ENCODE results near the gene MARCHF9. TPM values are rescaled to one million over a fixed set of nuclear protein-coding genes. Genes with fewer than 3 reads are reported as not detected.

Gene MARCHF9
- total RNA-seq, 3 donors from 2014 or later (not counting 1 experiment from before 2014, with no cell fraction given), result 25.4 to 28.4 (median 26.0) TPM

- no peak overlapping the region for H3K4me3 ChIP-seq (ENCODE audit: low read length)
- H3K9me3 ChIP-seq (ENCODE audit: control insufficient read depth, insufficient read depth, low read length), result no peaks in the 10 kb centered on the region
- intact Hi-C loops (cut with micrococcal nuclease), result no loop called here
- H3K36me3 ChIP-seq (ENCODE audit: control insufficient read depth, insufficient read depth, low read length), result peaks cover 50% of the 10 kb centered on the region
- Mint-ChIP-seq H3K27me3 (ENCODE audit: low read depth in 2 of 2) (no peaks in the 10 kb centered on the region), H3K4me1 (peaks cover 48 to 54% of the 10 kb centered on the region in 2 donors), H3K27ac (no peak overlapping the region), H3K9me3 (no peaks in the 10 kb centered on the region), H3K36me3 (peaks cover 7% of the 10 kb centered on the region), H3K4me3 (no peak overlapping the region)
- no peaks in the 10 kb centered on the region for H3K27me3 ChIP-seq (ENCODE audit: control insufficient read depth, insufficient read depth, low read length)
- ATAC-seq (no peak), DNase-seq (no peak)
- H3K27ac ChIP-seq (ENCODE audit: low read length), result no peak overlapping the region
- peaks cover 37% of the 10 kb centered on the region for H3K4me1 ChIP-seq (ENCODE audit: control insufficient read depth, insufficient read depth, low read length)
- TF ChIP-seq CTCF (IDR thresholded peaks at IDR 0.05), result no peak
- 95% methylated on average over 95 of the region's 110 CpGs for WGBS (ENCODE audit: insufficient coverage)
Measured at GRCh38 chr12:57737467-57738460, 17.1 kb upstream of the MARCHF9 start.

- DNase-seq, result no peak
- peak within 1 kb of the TSS; percentile 85 to 93 for H3K27ac Mint-ChIP-seq
- Histone ChIP-seq H3K4me1 (ENCODE audit: control insufficient read depth, insufficient read depth, low read length) (peaks cover 37% of the 10 kb centered on the region), H3K9me3 (ENCODE audit: control insufficient read depth, insufficient read depth, low read length) (no peaks in the 10 kb centered on the region), H3K27me3 (ENCODE audit: control insufficient read depth, insufficient read depth, low read length) (no peaks in the 10 kb centered on the region), H3K4me3 (ENCODE audit: low read length) (no peak within 1 kb of the TSS), H3K36me3 (ENCODE audit: control insufficient read depth, insufficient read depth, low read length) (peaks cover 40% of the 10 kb centered on the region), H3K27ac (ENCODE audit: low read length) (peak within 1 kb of the TSS; percentile 89)
- intact Hi-C loops (cut with micrococcal nuclease), result no loop called here
- no peaks in the 10 kb centered on the region for H3K9me3 Mint-ChIP-seq
- ATAC-seq, result no peak
- H3K36me3 Mint-ChIP-seq, result peaks cover 7% of the 10 kb centered on the region
- peaks cover 48 to 54% of the 10 kb centered on the region in 2 donors for H3K4me1 Mint-ChIP-seq
- 81% methylated on average over 32 of the region's 36 CpGs for WGBS (ENCODE audit: insufficient coverage)
- H3K4me3 Mint-ChIP-seq, result peak within 1 kb of the TSS; percentile 79
- no peak for TF ChIP-seq CTCF (IDR thresholded peaks at IDR 0.05)
- no peaks in the 10 kb centered on the region for H3K27me3 Mint-ChIP-seq (ENCODE audit: low read depth in 2 of 2)
Measured at GRCh38 chr12:57738661-57739237, 16.2 kb upstream of the MARCHF9 start, which contains the start of gene AGAP2. AGAP2 (minus strand) TSS chr12:57738742; CDS start chr12:57738246, 496 bp downstream.

- H3K4me3 ChIP-seq (ENCODE audit: low read length), result no peak overlapping the region
- H3K27ac ChIP-seq (ENCODE audit: low read length), result peak overlapping the region; percentile 89
- no peak for TF ChIP-seq CTCF (IDR thresholded peaks at IDR 0.05)
- H3K4me1 ChIP-seq (ENCODE audit: control insufficient read depth, insufficient read depth, low read length), result peaks cover 43% of the 10 kb centered on the region
- H3K9me3 ChIP-seq (ENCODE audit: control insufficient read depth, insufficient read depth, low read length), result no peaks in the 10 kb centered on the region
- peaks cover 6% of the 10 kb centered on the region for H3K36me3 Mint-ChIP-seq
- no peaks in the 10 kb centered on the region for H3K27me3 ChIP-seq (ENCODE audit: control insufficient read depth, insufficient read depth, low read length)
- peaks cover 52 to 58% of the 10 kb centered on the region in 2 donors for H3K4me1 Mint-ChIP-seq
- H3K4me3 Mint-ChIP-seq, result peak overlapping the region; percentile 79
- WGBS (ENCODE audit: insufficient coverage), result 93% methylated on average over 7 of the region's 7 CpGs
- no peaks in the 10 kb centered on the region for H3K9me3 Mint-ChIP-seq
- DNase-seq (no peak), ATAC-seq (no peak)
- H3K36me3 ChIP-seq (ENCODE audit: control insufficient read depth, insufficient read depth, low read length), result peaks cover 33% of the 10 kb centered on the region
- intact Hi-C loops (cut with micrococcal nuclease), result no loop called here
- no peaks in the 10 kb centered on the region for H3K27me3 Mint-ChIP-seq (ENCODE audit: low read depth in 2 of 2)
- H3K27ac Mint-ChIP-seq, result peak overlapping the region; percentile 85 to 93
Measured at GRCh38 chr12:57739387-57739786, 15.5 kb upstream of the MARCHF9 start.
